AG08395 (cell line): ENCODE data around the gene PAX8.

ENCODE experiments used
- DNase-seq: peaks from one replicate; pipeline ENCODE4 v3.0.0; 2012; ENCODE audit warnings: mixed read lengths, low spot score

The PAX8 gene

GRCh38 chr2:113219889-113220641, 58.7 kb downstream of the PAX8 start:
- DNase-seq = peak; percentile 64

GRCh38 chr2:113219525-113219888, 59.2 kb downstream of the PAX8 start:
- DNase-seq = no peak

- DNase-seq = no peak
Measured at GRCh38 chr2:113219092-113219441, 59.7 kb downstream of the PAX8 start.

- peak; percentile 77 for DNase-seq
Measured at GRCh38 chr2:113218283-113219091, 60.2 kb downstream of the PAX8 start.

- no peak for DNase-seq
Measured at GRCh38 chr2:113217455-113218282, 61.1 kb downstream of the PAX8 start.

GRCh38 chr2:113216891-113217454, 61.7 kb downstream of the PAX8 start:
- DNase-seq = no peak

GRCh38 chr2:113216321-113216720, 62.4 kb downstream of the PAX8 start:
- DNase-seq = no peak

GRCh38 chr2:113215056-113215455, 63.7 kb downstream of the PAX8 start:
- DNase-seq = no peak

GRCh38 chr2:113214141-113214540, 64.6 kb downstream of the PAX8 start:
- DNase-seq = no peak

- no peak for DNase-seq
Measured at GRCh38 chr2:113213061-113213930, 65.4 kb downstream of the PAX8 start.

- DNase-seq = no peak
Measured at GRCh38 chr2:113212245-113213060, 66.3 kb downstream of the PAX8 start.

GRCh38 chr2:113211226-113212105, 67.3 kb downstream of the PAX8 start:
- peak; percentile 95 for DNase-seq

- no peak for DNase-seq
Measured at GRCh38 chr2:113209646-113210171, 69.0 kb downstream of the PAX8 start.

GRCh38 chr2:113209011-113209645, 69.6 kb downstream of the PAX8 start:
- no peak for DNase-seq

- DNase-seq = no peak
Measured at GRCh38 chr2:113208396-113208795, 70.3 kb downstream of the PAX8 start.

GRCh38 chr2:113207021-113207420, 71.7 kb downstream of the PAX8 start:
- no peak for DNase-seq

GRCh38 chr2:113206251-113206650, 72.5 kb downstream of the PAX8 start:
- no peak for DNase-seq

- DNase-seq = peak; percentile 83
Measured at GRCh38 chr2:113203901-113204519, 74.7 kb downstream of the PAX8 start.
